ENCODE results near the gene TRAK1.

GRCh38 chr3:42127226-42127625 is 36.1 kb downstream of the TRAK1 start:
- no peak for TF ChIP-seq REST (IDR thresholded peaks at IDR 0.05; ENCODE audit: insufficient replicate concordance, low read depth)
- TF ChIP-seq CTCF (IDR thresholded peaks at IDR 0.05; ENCODE audit: insufficient read depth, low read length), result no peak
- no peak for TF ChIP-seq POLR2AphosphoS5 (IDR thresholded peaks at IDR 0.05; ENCODE audit: low read depth)
